ENCODE measurements around the gene ROMO1.
A peak's percentile ranks its signal among the peaks of the same experiment; 100 is the strongest.

Gene ROMO1

GRCh38 chr20:35738410-35739179 lies 39.4 kb downstream of the ROMO1 start:
- no peak overlapping the region for H4K8ac ChIP-seq (ENCODE audit: low read length)
- no peaks in the 10 kb centered on the region for H3K9me3 ChIP-seq (ENCODE audit: control insufficient read depth, low read length)
- H3K27ac ChIP-seq (ENCODE audit: low read length, poor library complexity, severe bottlenecking), result no peak overlapping the region
- H2BK15ac ChIP-seq (ENCODE audit: low read depth, poor library complexity, severe bottlenecking), result no peak overlapping the region
- no peaks in the 10 kb centered on the region for H3K79me1 ChIP-seq (replicated peaks; ENCODE audit: low read length, poor library complexity, severe bottlenecking)
- no peak overlapping the region for H2BK5ac ChIP-seq (ENCODE audit: low read depth, low read length, poor library complexity, severe bottlenecking)
- H2BK12ac ChIP-seq (ENCODE audit: low read length in 2 of 2), result no peak overlapping the region
- H3K14ac ChIP-seq (ENCODE audit: low read length in 2 of 2), result no peak overlapping the region
- H4K91ac ChIP-seq (ENCODE audit: low read length), result no peak overlapping the region
- H3K4ac ChIP-seq (ENCODE audit: low read depth in 1 of 2, low read length in 2 of 2), result no peak overlapping the region
- no peak overlapping the region for H3K18ac ChIP-seq (ENCODE audit: low read depth in 1 of 2, low read length in 2 of 2)
- H3K23ac ChIP-seq (ENCODE audit: low read length in 2 of 2), result peak overlapping the region in 1 of 2 experiments; percentile 64
- 100% methylated on average over 2 of the region's 4 CpGs for WGBS
- H3K9ac ChIP-seq (ENCODE audit: low read length), result peak overlapping the region; percentile 100
- no peak overlapping the region for H2AK5ac ChIP-seq (ENCODE audit: low read length, severe bottlenecking)
- peaks cover 8% of the 10 kb centered on the region for H3K4me1 ChIP-seq (ENCODE audit: control insufficient read depth, insufficient read depth, low read depth, low read length)
- peak overlapping the region in 1 of 2 experiments; percentile 86 for H3K4me3 ChIP-seq (ENCODE audit: insufficient read depth in 1 of 2, low read depth in 1 of 2, low read length in 2 of 2)
- H3K4me2 ChIP-seq (ENCODE audit: low read length, poor library complexity, severe bottlenecking), result no peak overlapping the region
- no peaks in the 10 kb centered on the region for H3K27me3 ChIP-seq (ENCODE audit: control insufficient read depth in 1 of 2, insufficient read depth in 1 of 2, low read length in 2 of 2)
- peaks cover 21 to 69% of the 10 kb centered on the region in 2 experiments for H3K36me3 ChIP-seq (ENCODE audit: control insufficient read depth in 1 of 2, insufficient read depth in 2 of 2, low read depth in 1 of 2, low read length in 2 of 2)
- DNase-seq, result no peak
- H2AFZ ChIP-seq (ENCODE audit: low read depth, low read length), result no peak overlapping the region
- H2BK120ac ChIP-seq (ENCODE audit: low read depth, low read length), result no peak overlapping the region

- H3K4me2 ChIP-seq (ENCODE audit: low read length, poor library complexity, severe bottlenecking), result no peak overlapping the region
- H2AK5ac ChIP-seq (ENCODE audit: low read length, severe bottlenecking), result no peak overlapping the region
- no peak overlapping the region for H4K91ac ChIP-seq (ENCODE audit: low read length)
- no peaks in the 10 kb centered on the region for H3K9me3 ChIP-seq (ENCODE audit: control insufficient read depth, low read length)
- peak overlapping the region in 1 of 2 experiments; percentile 86 for H3K4me3 ChIP-seq (ENCODE audit: insufficient read depth in 1 of 2, low read depth in 1 of 2, low read length in 2 of 2)
- H3K4ac ChIP-seq (ENCODE audit: low read depth in 1 of 2, low read length in 2 of 2), result no peak overlapping the region
- no peak overlapping the region for H2BK120ac ChIP-seq (ENCODE audit: low read depth, low read length)
- H3K27ac ChIP-seq (ENCODE audit: low read length, poor library complexity, severe bottlenecking), result no peak overlapping the region
- peaks cover 21 to 60% of the 10 kb centered on the region in 2 experiments for H3K36me3 ChIP-seq (ENCODE audit: control insufficient read depth in 1 of 2, insufficient read depth in 2 of 2, low read depth in 1 of 2, low read length in 2 of 2)
- no peak overlapping the region for H2AFZ ChIP-seq (ENCODE audit: low read depth, low read length)
- H3K27me3 ChIP-seq (ENCODE audit: control insufficient read depth in 1 of 2, insufficient read depth in 1 of 2, low read length in 2 of 2), result no peaks in the 10 kb centered on the region
- WGBS, result 95% methylated on average over 5 of the region's 7 CpGs
- H4K8ac ChIP-seq (ENCODE audit: low read length), result no peak overlapping the region
- H3K14ac ChIP-seq (ENCODE audit: low read length in 2 of 2), result no peak overlapping the region
- H3K4me1 ChIP-seq (ENCODE audit: control insufficient read depth, insufficient read depth, low read depth, low read length), result peaks cover 9% of the 10 kb centered on the region
- H3K18ac ChIP-seq (ENCODE audit: low read depth in 1 of 2, low read length in 2 of 2), result no peak overlapping the region
- no peak overlapping the region for H2BK5ac ChIP-seq (ENCODE audit: low read depth, low read length, poor library complexity, severe bottlenecking)
- no peak overlapping the region for H2BK12ac ChIP-seq (ENCODE audit: low read length in 2 of 2)
- H3K23ac ChIP-seq (ENCODE audit: low read length in 2 of 2), result no peak overlapping the region
- peak; percentile 67 for DNase-seq
- no peaks in the 10 kb centered on the region for H3K79me1 ChIP-seq (replicated peaks; ENCODE audit: low read length, poor library complexity, severe bottlenecking)
- peak overlapping the region; percentile 100 for H3K9ac ChIP-seq (ENCODE audit: low read length)
- H2BK15ac ChIP-seq (ENCODE audit: low read depth, poor library complexity, severe bottlenecking), result no peak overlapping the region
Measured at GRCh38 chr20:35739294-35740163, 40.3 kb downstream of the ROMO1 start.

- peak; percentile 100 for DNase-seq
- H3K79me1 ChIP-seq (replicated peaks; ENCODE audit: low read length, poor library complexity, severe bottlenecking), result no peaks in the 10 kb centered on the region
- H3K4ac ChIP-seq (ENCODE audit: low read depth in 1 of 2, low read length in 2 of 2), result peak within 1 kb of the TSS; percentile 100
- H3K14ac ChIP-seq (ENCODE audit: low read length in 2 of 2), result peak within 1 kb of the TSS; percentile 83 to 99
- peak within 1 kb of the TSS; percentile 99 for H3K27ac ChIP-seq (ENCODE audit: low read length, poor library complexity, severe bottlenecking)
- H3K4me1 ChIP-seq (ENCODE audit: control insufficient read depth, insufficient read depth, low read depth, low read length), result peaks cover 7% of the 10 kb centered on the region
- H2BK5ac ChIP-seq (ENCODE audit: low read depth, low read length, poor library complexity, severe bottlenecking), result peak within 1 kb of the TSS; percentile 97
- peak within 1 kb of the TSS; percentile 98 for H4K91ac ChIP-seq (ENCODE audit: low read length)
- H2AFZ ChIP-seq (ENCODE audit: low read depth, low read length), result no peak within 1 kb of the TSS
- peak within 1 kb of the TSS; percentile 98 for H2BK15ac ChIP-seq (ENCODE audit: low read depth, poor library complexity, severe bottlenecking)
- peak within 1 kb of the TSS; percentile 99 for H2BK120ac ChIP-seq (ENCODE audit: low read depth, low read length)
- peak within 1 kb of the TSS; percentile 57 to 80 for H3K23ac ChIP-seq (ENCODE audit: low read length in 2 of 2)
- H4K8ac ChIP-seq (ENCODE audit: low read length), result peak within 1 kb of the TSS; percentile 98
- H3K27me3 ChIP-seq (ENCODE audit: control insufficient read depth in 1 of 2, insufficient read depth in 1 of 2, low read length in 2 of 2), result no peaks in the 10 kb centered on the region
- peak within 1 kb of the TSS; percentile 100 for H3K9ac ChIP-seq (ENCODE audit: low read length)
- H3K9me3 ChIP-seq (ENCODE audit: control insufficient read depth, low read length), result no peaks in the 10 kb centered on the region
- H3K4me2 ChIP-seq (ENCODE audit: low read length, poor library complexity, severe bottlenecking), result peak within 1 kb of the TSS; percentile 77
- H3K18ac ChIP-seq (ENCODE audit: low read depth in 1 of 2, low read length in 2 of 2), result peak within 1 kb of the TSS; percentile 97 to 100
- peaks cover 14 to 35% of the 10 kb centered on the region in 2 experiments for H3K36me3 ChIP-seq (ENCODE audit: control insufficient read depth in 1 of 2, insufficient read depth in 2 of 2, low read depth in 1 of 2, low read length in 2 of 2)
- WGBS, result under 1% methylated on average over 66 of the region's 66 CpGs
- H2BK12ac ChIP-seq (ENCODE audit: low read length in 2 of 2), result peak within 1 kb of the TSS in 1 of 2 experiments; percentile 18
- peak within 1 kb of the TSS; percentile 75 to 88 for H3K4me3 ChIP-seq (ENCODE audit: insufficient read depth in 1 of 2, low read depth in 1 of 2, low read length in 2 of 2)
- H2AK5ac ChIP-seq (ENCODE audit: low read length, severe bottlenecking), result peak within 1 kb of the TSS; percentile 98
Measured at GRCh38 chr20:35741892-35742740, 42.9 kb downstream of the ROMO1 start, which contains the start of gene RBM39. TSS of gene RBM39 (minus strand) at chr20:35742260. CDS start at chr20:35740874, 1,386 bp downstream.
